ENCODE data around the gene C2orf76.

- TF ChIP-seq POLR2AphosphoS5 (IDR thresholded peaks at IDR 0.05; ENCODE audit: borderline replicate concordance, low read depth, low read length) (no peak), EZH2 (IDR thresholded peaks at IDR 0.05) (no peak), FOXP2 (optimal IDR thresholded peaks at IDR 0.05; ENCODE audit: control extremely low read depth, extremely low read length, insufficient read depth) (no peak)
Measured at GRCh38 chr2:119291588-119292167, 75.0 kb downstream of the C2orf76 start.
